HEK293 (cell line): ENCODE measurements around the gene PHF23.

ENCODE experiments used
- CTCF ChIP-seq: fragments of 450-650 bp; formaldehyde crosslinking; IDR thresholded peaks from 2 replicates; pipeline ENCODE4 v1.5.1; 2016; ENCODE audit warnings: missing biosample characterization, missing genetic modification characterization
- PATZ1 ChIP-seq: fragments of 450-650 bp; formaldehyde crosslinking; IDR thresholded peaks from 2 replicates; pipeline ENCODE4 v1.5.1; 2016; ENCODE audit warnings: missing biosample characterization, missing genetic modification characterization
- SP2 ChIP-seq: fragments of 450-650 bp; formaldehyde crosslinking; IDR thresholded peaks from 2 replicates; pipeline ENCODE4 v1.5.1; 2016; ENCODE audit warnings: missing biosample characterization, missing genetic modification characterization
- ZNF157 ChIP-seq: fragments of 450-650 bp; formaldehyde crosslinking; IDR thresholded peaks from 2 replicates; pipeline ENCODE4 v1.5.1; 2016; ENCODE audit warnings: missing biosample characterization, missing genetic modification characterization

- TF ChIP-seq CTCF (tag by site-specific recombination) (no peak), ZNF157 (no peak), PATZ1 (tag by site-specific recombination) (no peak), SP2 (tag by site-specific recombination) (no peak)
Observed at GRCh38 chr17:7211491-7212273, 27.6 kb downstream of the PHF23 start.
